Endothelial cell (in vitro differentiated cells): Measurements from ENCODE around the gene KRCC1. TPM values are rescaled to one million over a fixed set of nuclear protein-coding genes. Genes with fewer than 3 reads are reported as not detected.

Experiments
- DNase-seq: peaks from one replicate; pipeline ENCODE4 v3.0.0; 2021; ENCODE audit warnings: low spot score
- H3K27ac Mint-ChIP-seq: one replicate; pipeline ENCODE4 v1.8.0; 2021; ENCODE audit warnings: mixed read lengths, inconsistent platforms; ENCODE audit not compliant: unreplicated experiment
- H3K27me3 Mint-ChIP-seq: one replicate; pipeline ENCODE4 v1.8.0; 2021; ENCODE audit warnings: mild to moderate bottlenecking, moderate library complexity, mixed read lengths, inconsistent platforms; ENCODE audit not compliant: unreplicated experiment
- H3K36me3 Mint-ChIP-seq: one replicate; pipeline ENCODE4 v1.8.0; 2021; ENCODE audit warnings: mild to moderate bottlenecking, low read depth, mixed read lengths, inconsistent platforms; ENCODE audit not compliant: unreplicated experiment
- H3K4me1 Mint-ChIP-seq: one replicate; pipeline ENCODE4 v1.8.0; 2021; ENCODE audit warnings: mild to moderate bottlenecking, mixed read lengths, inconsistent platforms; ENCODE audit not compliant: unreplicated experiment
- H3K4me3 Mint-ChIP-seq: one replicate; pipeline ENCODE4 v1.8.0; 2021; ENCODE audit warnings: mild to moderate bottlenecking, mixed read lengths, inconsistent platforms; ENCODE audit not compliant: unreplicated experiment
- H3K9me3 Mint-ChIP-seq: one replicate; pipeline ENCODE4 v1.8.0; 2021; ENCODE audit warnings: mixed read lengths, inconsistent platforms; ENCODE audit not compliant: unreplicated experiment
- CTCF ChIP-seq: fragments of 200-600 bp; sonication (generic); IDR thresholded peaks from one replicate; pipeline ENCODE4 v1.5.0; 2021; ENCODE audit warnings: antibody characterized with exemption; ENCODE audit not compliant: unreplicated experiment
- total RNA-seq: library from RNA; stranded (reverse); fragmentation: NEBNext Ultra II Directional; extraction: Animal tissue kit (Norgen Biotek cat#: 25700); gene quantifications from one replicate; pipeline ENCODE4 v1.2.1, GENCODE V29; 2021; ENCODE audit not compliant: unreplicated experiment

The KRCC1 gene
- total RNA-seq, 1 donor from 2014 or later: 18.0 TPM

GRCh38 chr2:88058191-88058590 lies 2.6 kb upstream of the KRCC1 start:
- DNase-seq: no peak
- Mint-ChIP-seq H3K27ac (no peak overlapping the region), H3K36me3 (peaks cover 6% of the 10 kb centered on the region), H3K9me3 (no peaks in the 10 kb centered on the region), H3K4me3 (no peak overlapping the region), H3K4me1 (peaks cover 47% of the 10 kb centered on the region), H3K27me3 (peaks cover 12% of the 10 kb centered on the region)
- no peak for TF ChIP-seq CTCF

GRCh38 chr2:88057437-88057844 lies 1.9 kb upstream of the KRCC1 start:
- Mint-ChIP-seq H3K27me3 (peaks cover 12% of the 10 kb centered on the region), H3K36me3 (peaks cover 6% of the 10 kb centered on the region), H3K4me3 (no peak overlapping the region), H3K27ac (no peak overlapping the region), H3K9me3 (no peaks in the 10 kb centered on the region), H3K4me1 (peaks cover 43% of the 10 kb centered on the region)
- no peak for TF ChIP-seq CTCF
- DNase-seq: no peak

GRCh38 chr2:88054782-88055370 lies 707 bp downstream of the KRCC1 start:
- no peak for TF ChIP-seq CTCF
- H3K9me3 Mint-ChIP-seq: no peaks in the 10 kb centered on the region
- H3K27ac Mint-ChIP-seq: peak overlapping the region; percentile 100
- peaks cover 30% of the 10 kb centered on the region for H3K4me1 Mint-ChIP-seq
- H3K4me3 Mint-ChIP-seq: peak overlapping the region; percentile 99
- peaks cover 6% of the 10 kb centered on the region for H3K36me3 Mint-ChIP-seq
- no peak for DNase-seq
- H3K27me3 Mint-ChIP-seq: peaks cover 12% of the 10 kb centered on the region

GRCh38 chr2:88053934-88054781 lies 1.4 kb downstream of the KRCC1 start:
- Mint-ChIP-seq H3K9me3 (no peaks in the 10 kb centered on the region), H3K27me3 (peaks cover 12% of the 10 kb centered on the region), H3K4me3 (peak overlapping the region; percentile 99), H3K36me3 (peaks cover 6% of the 10 kb centered on the region), H3K4me1 (peaks cover 30% of the 10 kb centered on the region), H3K27ac (peak overlapping the region; percentile 100)
- DNase-seq: no peak
- no peak for TF ChIP-seq CTCF

- H3K9me3 Mint-ChIP-seq: no peaks in the 10 kb centered on the region
- H3K27me3 Mint-ChIP-seq: peaks cover 11% of the 10 kb centered on the region
- H3K4me1 Mint-ChIP-seq: peaks cover 30% of the 10 kb centered on the region
- H3K27ac Mint-ChIP-seq: peak overlapping the region; percentile 36
- H3K4me3 Mint-ChIP-seq: no peak overlapping the region
- no peak for TF ChIP-seq CTCF
- no peak for DNase-seq
- H3K36me3 Mint-ChIP-seq: peaks cover 6% of the 10 kb centered on the region
Measured at GRCh38 chr2:88053296-88053695, 2.3 kb downstream of the KRCC1 start.
